SW 1271 (cell line): ENCODE data around the gene GDPD4.

ENCODE experiments used
- DNase-seq, 2 experiments: peaks; one replicate each; lab custom pipeline; 2025; lab: John Stamatoyannopoulos, UW

GDPD4 gene

DNA sequence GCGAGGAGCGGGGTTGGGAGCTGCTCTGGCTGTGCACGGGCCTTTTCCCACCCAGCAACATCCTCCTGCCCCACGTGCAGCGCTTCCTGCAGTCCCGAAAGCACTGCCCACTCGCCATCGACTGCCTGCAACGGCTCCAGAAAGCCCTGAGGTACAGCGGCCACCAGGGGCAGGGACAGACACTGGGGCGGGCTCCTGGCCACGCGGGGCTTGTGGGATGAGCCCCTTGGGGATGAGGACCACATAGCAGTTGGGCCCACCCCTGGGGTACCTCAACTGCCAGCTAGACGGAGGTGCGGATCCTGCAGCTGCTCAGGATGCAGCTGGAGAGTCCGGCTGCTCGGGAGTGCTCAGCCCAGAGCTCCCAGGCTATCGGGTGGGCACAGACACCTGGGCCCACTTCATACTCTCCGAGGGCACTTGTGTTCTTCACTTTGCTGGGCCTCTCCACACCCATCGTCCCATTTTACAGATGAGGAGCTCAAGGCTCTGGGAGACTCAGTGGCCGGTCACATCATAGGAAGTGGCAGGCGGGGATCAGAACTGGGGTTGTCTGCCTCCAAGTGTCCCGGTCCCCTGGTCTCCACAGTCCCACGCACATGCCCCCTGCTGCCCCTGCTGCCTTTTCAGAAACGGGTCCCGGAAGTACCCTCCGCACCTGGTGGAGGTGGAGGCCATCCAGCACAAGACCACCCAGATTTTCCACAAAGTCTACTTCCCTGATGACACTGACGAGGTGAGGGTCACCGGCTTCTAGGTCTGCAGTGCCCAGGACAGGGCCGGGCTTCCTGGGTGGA, 95.8 kb downstream of the GDPD4 start:
- DNase-seq, result no peak

- DNase-seq, result no peak
Measured at GRCh38 chr11:77204754-77205466, 96.6 kb downstream of the GDPD4 start.

DNA sequence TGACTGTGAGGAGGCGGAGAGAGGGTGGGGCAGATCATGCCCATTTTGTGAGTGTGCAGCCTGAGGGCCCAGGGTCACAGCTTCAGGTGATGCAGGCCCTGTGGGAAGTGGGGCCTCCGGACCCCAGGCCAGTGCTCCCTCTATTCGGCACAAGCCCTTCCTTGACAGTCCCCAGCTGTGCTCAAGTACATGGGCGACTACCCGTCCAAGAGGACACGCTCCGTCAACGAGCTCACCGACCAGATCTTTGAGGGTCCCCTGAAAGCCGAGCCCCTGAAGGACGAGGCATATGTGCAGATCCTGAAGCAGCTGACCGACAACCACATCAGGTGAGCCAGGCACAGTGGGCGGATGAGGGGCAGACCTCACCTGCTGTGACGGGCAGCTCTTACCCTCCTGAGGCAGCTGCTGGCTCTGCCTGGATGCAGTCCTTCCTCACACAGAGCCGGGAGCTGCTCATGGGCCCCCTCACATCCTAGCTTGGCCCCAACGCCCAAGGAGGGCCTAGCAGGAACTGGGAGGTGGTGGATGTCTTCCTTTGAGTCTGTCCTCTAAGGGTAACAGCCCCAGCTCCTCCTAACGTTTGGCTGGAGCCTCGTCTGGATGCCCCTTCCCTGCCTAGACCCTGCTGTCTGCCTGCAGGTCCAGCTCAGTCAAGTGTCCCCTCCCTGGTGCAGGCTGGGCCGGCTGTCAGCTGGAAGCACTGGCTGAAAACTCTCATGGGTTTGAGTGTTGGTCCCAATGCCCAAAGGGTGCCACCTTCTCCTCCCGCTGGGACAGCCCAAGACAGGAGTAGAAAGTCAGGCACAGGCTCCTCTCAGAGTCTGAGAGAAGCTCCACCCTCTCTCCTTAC, 97.4 kb downstream of the GDPD4 start:
- DNase-seq, result no peak

GRCh38 chr11:77202941-77203900, 98.3 kb downstream of the GDPD4 start:
- DNase-seq, result no peak

DNA sequence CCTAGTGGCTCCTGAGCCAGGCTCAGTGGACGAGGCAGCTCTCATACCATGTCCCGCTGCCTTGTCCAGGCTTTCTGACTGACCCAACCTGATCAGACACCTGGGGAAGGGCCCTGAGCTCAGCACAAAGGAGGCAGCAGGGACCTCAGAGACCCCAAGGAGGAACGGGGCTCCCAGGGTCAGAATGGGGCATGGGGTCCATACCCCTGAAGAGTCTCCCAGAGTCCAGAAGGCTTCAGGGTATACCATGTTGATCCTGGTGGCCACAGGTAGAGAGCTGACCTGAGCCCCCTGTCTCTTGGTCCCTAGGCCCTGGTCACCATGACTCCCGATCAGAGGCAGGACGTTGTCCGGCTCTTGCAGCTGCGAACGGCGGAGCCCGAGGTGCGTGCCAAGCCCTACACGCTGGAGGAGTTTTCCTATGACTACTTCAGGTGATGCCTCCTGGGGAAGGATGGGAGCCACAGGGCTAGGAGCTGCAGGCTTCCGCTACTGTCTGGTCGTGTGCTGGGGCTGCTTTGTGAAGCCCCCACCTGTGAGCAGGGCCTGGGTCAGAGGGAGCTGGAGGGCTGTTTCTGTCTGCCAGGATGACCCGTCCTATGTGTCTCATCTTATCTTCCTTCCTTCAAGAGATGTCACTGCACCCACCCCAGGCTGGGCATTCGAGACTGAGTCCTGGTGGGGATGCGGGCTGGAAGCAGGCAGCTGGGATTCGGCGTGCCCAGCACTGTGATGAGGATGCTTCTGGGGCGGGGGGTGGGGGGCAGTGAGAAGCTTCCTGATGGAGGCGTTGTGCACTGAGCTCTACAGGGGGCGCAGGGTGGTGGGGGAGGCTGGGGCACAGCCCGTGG, 99.3 kb downstream of the GDPD4 start:
- no peak for DNase-seq

GRCh38 chr11:77201370-77201769, 100.1 kb downstream of the GDPD4 start:
- DNase-seq, result no peak

- DNase-seq, result no peak
Measured at GRCh38 chr11:77200351-77201268, 100.9 kb downstream of the GDPD4 start.

- no peak for DNase-seq
Measured at GRCh38 chr11:77199137-77199745, 102.2 kb downstream of the GDPD4 start.

GRCh38 chr11:77198440-77198849, 103.0 kb downstream of the GDPD4 start:
- no peak for DNase-seq

DNA sequence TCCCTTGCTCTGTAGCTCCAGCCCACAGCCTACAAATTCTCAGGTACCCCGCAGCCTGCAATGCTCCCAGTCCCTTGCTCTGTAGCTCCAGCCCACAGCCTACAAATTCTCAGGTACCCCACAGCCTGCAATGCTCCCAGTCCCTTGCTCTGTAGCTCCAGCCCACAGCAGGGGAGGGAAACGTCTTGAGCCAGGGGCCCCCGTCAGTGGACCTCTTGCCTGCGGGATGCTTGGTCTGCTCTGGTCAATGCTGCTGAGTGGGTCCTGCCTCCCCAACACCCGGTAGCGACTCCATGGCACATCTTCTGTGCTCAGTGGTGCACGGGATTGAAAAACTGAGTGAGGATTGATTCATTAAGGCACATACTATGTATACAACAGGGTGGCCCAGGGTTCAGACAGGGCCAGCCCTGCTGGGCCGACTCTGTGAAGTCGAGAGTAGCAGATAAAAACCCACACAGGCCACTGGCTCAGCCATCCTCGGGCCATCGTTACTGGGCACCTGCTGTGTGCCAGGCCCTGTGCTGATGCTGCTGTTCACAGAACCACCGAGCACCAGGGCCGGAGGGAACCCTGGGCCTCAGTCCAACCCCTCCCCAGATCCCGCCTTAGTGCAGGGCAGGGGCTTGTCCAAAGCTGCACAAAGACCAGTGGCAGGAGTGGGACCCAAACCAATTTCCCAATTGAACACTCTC, 103.7 kb downstream of the GDPD4 start:
- DNase-seq, result no peak

DNA sequence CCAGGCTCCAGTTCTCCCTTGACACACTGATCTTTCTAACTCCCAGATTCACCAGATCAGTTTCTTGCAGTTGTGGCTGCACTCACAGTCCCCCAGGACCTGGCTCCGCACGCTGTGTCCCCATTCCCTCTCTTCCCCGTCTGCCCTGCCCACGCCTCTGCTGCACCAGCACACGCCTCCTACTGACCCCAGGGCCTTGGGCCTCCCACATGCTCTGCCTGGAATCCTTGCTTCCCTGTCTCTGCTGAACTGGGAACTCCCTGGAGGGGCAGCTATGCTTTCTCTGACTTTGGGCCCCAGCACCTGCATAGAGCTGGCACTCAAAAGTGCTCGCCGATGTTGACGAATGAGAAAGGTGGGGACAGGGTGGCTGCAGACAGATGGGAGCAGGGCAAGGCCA, 104.5 kb downstream of the GDPD4 start:
- DNase-seq, result no peak

DNA sequence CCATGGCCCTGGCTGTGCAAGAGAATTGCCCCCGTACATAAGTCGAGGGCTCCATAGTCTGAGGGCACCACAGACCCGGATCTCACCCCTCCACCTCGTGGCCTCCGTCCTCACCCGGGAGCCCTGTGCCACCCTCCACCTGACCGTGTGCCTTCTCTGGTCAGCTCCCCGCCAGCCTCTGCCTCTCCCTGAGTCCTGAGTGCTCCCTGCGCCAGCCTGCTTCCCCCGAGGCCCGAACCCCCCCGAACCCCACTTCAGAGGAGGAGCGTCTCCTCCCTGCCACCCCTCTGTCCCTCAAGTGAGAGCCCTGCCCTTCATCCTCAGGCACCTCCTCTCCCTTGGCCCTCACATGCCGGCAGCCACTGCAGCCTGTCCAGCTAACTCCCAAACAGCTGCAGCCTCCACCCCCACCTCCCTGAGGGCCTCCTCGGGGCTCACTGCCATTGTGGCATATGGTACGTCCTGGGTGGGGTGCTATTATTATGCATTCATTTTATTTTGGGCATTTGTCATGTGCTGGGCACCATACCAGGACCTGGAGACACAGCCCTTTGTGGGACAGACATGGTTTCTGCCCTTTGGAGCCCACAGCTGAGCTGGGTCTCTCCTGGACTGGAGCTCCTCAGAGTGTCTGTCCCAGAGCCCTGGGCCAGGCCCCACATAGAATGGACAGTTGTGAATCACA, 106.3 kb downstream of the GDPD4 start:
- DNase-seq, result no peak

- DNase-seq, result no peak
Measured at GRCh38 chr11:77193911-77194830, 107.3 kb downstream of the GDPD4 start.

DNA sequence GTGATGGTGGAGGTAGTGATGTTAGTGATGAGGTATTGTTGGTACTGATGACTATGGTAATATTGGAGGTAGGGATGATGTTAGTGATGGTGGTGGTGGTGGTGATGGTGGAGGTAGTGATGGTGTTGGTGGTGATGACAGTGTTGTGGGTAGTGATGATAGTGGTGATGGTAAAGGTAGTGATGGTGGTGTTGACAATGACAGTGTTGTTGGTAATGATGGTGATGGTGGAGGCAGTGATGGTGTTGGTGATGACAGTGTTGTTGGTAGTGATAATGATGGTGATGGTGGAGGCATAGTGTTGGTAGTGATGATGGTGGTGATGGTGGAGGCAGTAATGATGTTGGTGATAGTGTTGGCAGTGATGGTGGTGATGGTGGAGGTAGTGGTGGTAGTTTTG, 108.3 kb downstream of the GDPD4 start:
- DNase-seq, result no peak

- peak; percentile 87 to 89 for DNase-seq
Measured at GRCh38 chr11:77191823-77192495, 109.5 kb downstream of the GDPD4 start.

DNA sequence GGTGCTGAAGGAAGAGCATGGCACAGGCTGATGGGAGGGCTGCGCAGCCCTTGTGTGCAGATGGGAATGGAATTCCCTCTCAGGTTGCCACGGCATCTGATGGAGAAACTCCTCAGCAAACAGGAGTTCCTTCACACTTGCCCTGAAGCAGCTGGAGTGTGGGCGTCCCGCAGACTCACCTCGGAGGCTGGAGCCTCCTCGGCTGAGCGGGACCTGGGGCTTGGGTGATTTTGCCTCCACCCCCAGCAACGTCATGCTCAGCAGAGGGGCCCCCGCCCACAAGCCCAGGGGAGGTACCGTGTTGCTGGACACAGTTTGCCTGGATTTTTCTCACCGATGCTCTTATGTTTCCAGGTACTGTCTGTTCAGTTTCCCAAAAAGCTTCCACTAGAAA, 110.1 kb downstream of the GDPD4 start:
- DNase-seq, result no peak
